SK-N-SH treated with all-trans-retinoic acid at 6 μM for 48 hours (cell line): ENCODE measurements around the gene SUN2.

Experiments used
- ATAC-seq: fragments of 200-7000 bp; cut with Tn5 transposase; 3 replicates; pipeline ENCODE4 v1.9.1; 2020; ENCODE audit warnings: mild to moderate bottlenecking, moderate library complexity
- ARNTL ChIP-seq: fragments of 450-650 bp; formaldehyde crosslinking; IDR thresholded peaks from 2 replicates; pipeline ENCODE4 v1.5.0; 2020; ENCODE audit warnings: low read depth, mild to moderate bottlenecking, moderate library complexity, borderline replicate concordance
- BACH2 ChIP-seq: fragments of 250-450 bp; sonication (Bioruptor Pico); IDR thresholded peaks from 2 replicates; pipeline ENCODE4 v1.9.0; 2021; ENCODE audit warnings: mild to moderate bottlenecking, borderline replicate concordance
- CSDC2 ChIP-seq: fragments of 250-450 bp; sonication (Bioruptor Pico); IDR thresholded peaks from 2 replicates; pipeline ENCODE4 v1.5.0; 2020; ENCODE audit warnings: mild to moderate bottlenecking, moderate library complexity
- CSRNP3 ChIP-seq: fragments of 250-450 bp; sonication (Bioruptor Pico); IDR thresholded peaks from 2 replicates; pipeline ENCODE4 v1.5.1; 2021; ENCODE audit warnings: mild to moderate bottlenecking, moderate library complexity
- ESRRG ChIP-seq: fragments of 250-450 bp; sonication (Bioruptor Pico); IDR thresholded peaks from 2 replicates; pipeline ENCODE4 v1.6.1; 2021; ENCODE audit warnings: mild to moderate bottlenecking
- ISL1 ChIP-seq: fragments of 250-450 bp; sonication (Bioruptor Pico); IDR thresholded peaks from 2 replicates; pipeline ENCODE4 v2.1.2; 2022; ENCODE audit warnings: mild to moderate bottlenecking, moderate library complexity
- OSR1 ChIP-seq: fragments of 250-450 bp; sonication (Bioruptor Pico); IDR thresholded peaks from 2 replicates; pipeline ENCODE4 v1.8.0; 2022; ENCODE audit warnings: moderate library complexity, mild to moderate bottlenecking, inconsistent platforms
- PATZ1 ChIP-seq: fragments of 250-450 bp; sonication (Bioruptor Pico); IDR thresholded peaks from 2 replicates; pipeline ENCODE4 v1.8.0; 2020; ENCODE audit warnings: mild to moderate bottlenecking, moderate library complexity, borderline replicate concordance
- RARB ChIP-seq: fragments of 250-450 bp; sonication (Bioruptor Pico); IDR thresholded peaks from 2 replicates; pipeline ENCODE4 v1.8.0; 2021; ENCODE audit warnings: mild to moderate bottlenecking, moderate library complexity
- SNAI2 ChIP-seq: fragments of 250-450 bp; sonication (Bioruptor Pico); IDR thresholded peaks from 2 replicates; pipeline ENCODE4 v1.5.0; 2020; ENCODE audit warnings: mild to moderate bottlenecking, moderate library complexity
- TCF4 ChIP-seq: fragments of 250-450 bp; sonication (Bioruptor Pico); IDR thresholded peaks from 2 replicates; pipeline ENCODE4 v1.8.0; 2021; ENCODE audit warnings: mild to moderate bottlenecking, moderate library complexity, borderline replicate concordance
- TOX ChIP-seq: fragments of 250-450 bp; sonication (Bioruptor Pico); IDR thresholded peaks from 2 replicates; pipeline ENCODE4 v1.8.0; 2021; ENCODE audit warnings: mild to moderate bottlenecking, moderate library complexity, borderline replicate concordance
- TSHZ2 ChIP-seq: fragments of 250-450 bp; sonication (Bioruptor Pico); IDR thresholded peaks from 2 replicates; pipeline ENCODE4 v1.5.0; 2020; ENCODE audit warnings: mild to moderate bottlenecking, moderate library complexity
- ZC3H10 ChIP-seq: fragments of 250-450 bp; sonication (Bioruptor Pico); IDR thresholded peaks from 2 replicates; pipeline ENCODE4 v1.5.1; 2021; ENCODE audit warnings: mild to moderate bottlenecking, moderate library complexity
- ZFP3 ChIP-seq: fragments of 250-450 bp; sonication (Bioruptor Pico); IDR thresholded peaks from 2 replicates; pipeline ENCODE4 v1.5.0; 2020; ENCODE audit warnings: mild to moderate bottlenecking, moderate library complexity
- ZFP30 ChIP-seq: fragments of 450-650 bp; formaldehyde crosslinking; IDR thresholded peaks from 2 replicates; pipeline ENCODE4 v1.5.0; 2022; ENCODE audit warnings: mild to moderate bottlenecking, moderate library complexity
- ZNF565 ChIP-seq: fragments of 450-650 bp; formaldehyde crosslinking; conservative IDR thresholded peaks from 2 replicates; pipeline ENCODE4 v1.5.0; 2020; ENCODE audit warnings: low read depth, mild to moderate bottlenecking, moderate library complexity
- ZNF70 ChIP-seq: fragments of 450-650 bp; formaldehyde crosslinking; IDR thresholded peaks from 2 replicates; pipeline ENCODE4 v1.5.0; 2020; ENCODE audit warnings: mild to moderate bottlenecking, moderate library complexity
- ZNF8 ChIP-seq: fragments of 450-650 bp; formaldehyde crosslinking; IDR thresholded peaks from 2 replicates; pipeline ENCODE4 v1.5.0; 2020; ENCODE audit warnings: mild to moderate bottlenecking, moderate library complexity
- TF ChIP-seq, protein P1 (sequence below): fragments of 250-450 bp; sonication (Bioruptor Pico); IDR thresholded peaks from 2 replicates; pipeline ENCODE4 v1.8.0; 2021; ENCODE audit warnings: low read depth, mild to moderate bottlenecking, moderate library complexity, borderline replicate concordance
- TF ChIP-seq, protein P2 (sequence below): fragments of 250-450 bp; sonication (Bioruptor Pico); IDR thresholded peaks from 2 replicates; pipeline ENCODE4 v1.5.1; 2020; ENCODE audit warnings: low read depth, mild to moderate bottlenecking, moderate library complexity

Gene SUN2

GRCh38 chr22:38725900-38726655 lies 29.7 kb downstream of the SUN2 start (continued):
- TF ChIP-seq, protein P1, sequence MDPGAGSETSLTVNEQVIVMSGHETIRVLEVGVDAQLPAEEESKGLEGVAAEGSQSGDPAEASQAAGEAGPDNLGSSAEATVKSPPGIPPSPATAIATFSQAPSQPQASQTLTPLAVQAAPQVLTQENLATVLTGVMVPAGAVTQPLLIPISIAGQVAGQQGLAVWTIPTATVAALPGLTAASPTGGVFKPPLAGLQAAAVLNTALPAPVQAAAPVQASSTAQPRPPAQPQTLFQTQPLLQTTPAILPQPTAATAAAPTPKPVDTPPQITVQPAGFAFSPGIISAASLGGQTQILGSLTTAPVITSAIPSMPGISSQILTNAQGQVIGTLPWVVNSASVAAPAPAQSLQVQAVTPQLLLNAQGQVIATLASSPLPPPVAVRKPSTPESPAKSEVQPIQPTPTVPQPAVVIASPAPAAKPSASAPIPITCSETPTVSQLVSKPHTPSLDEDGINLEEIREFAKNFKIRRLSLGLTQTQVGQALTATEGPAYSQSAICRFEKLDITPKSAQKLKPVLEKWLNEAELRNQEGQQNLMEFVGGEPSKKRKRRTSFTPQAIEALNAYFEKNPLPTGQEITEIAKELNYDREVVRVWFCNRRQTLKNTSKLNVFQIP (CRISPR knock-in tag): no peak
- TF ChIP-seq, all 23 proteins: peak for 0

DNA sequence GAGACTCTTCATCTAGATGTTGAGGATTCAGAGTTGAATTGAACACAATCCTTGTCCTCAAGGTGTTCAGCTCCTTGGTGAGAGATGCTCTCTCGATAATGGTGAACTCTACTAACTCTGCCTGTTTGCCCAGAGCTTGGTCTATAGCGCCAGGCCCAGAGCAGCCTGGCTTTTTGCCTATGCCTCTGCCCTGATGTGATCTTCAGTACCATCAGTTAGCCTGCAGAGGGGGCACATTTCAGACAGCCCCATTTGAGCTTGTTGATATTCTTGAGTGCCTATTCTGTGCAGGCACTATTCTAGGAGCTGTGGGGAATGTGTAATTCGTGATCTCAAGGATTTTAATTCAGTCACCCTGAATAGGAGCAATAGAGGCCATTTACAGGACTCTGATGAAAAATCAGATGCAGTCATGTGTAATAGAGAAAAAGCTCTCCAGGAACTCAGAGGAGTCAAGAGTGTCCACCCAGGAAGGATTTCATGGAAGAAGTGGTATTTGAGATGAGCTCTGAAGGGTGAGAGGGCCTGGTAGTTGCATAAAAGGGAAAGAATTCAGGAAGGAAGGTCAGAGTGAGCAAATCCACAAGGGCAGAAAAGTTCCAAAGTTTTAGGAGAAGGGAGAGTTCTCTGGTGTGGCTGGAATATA lies 30.7 kb downstream of the SUN2 start:
- TF ChIP-seq CSDC2 (CRISPR knock-in tag): no peak
- TF ChIP-seq ZFP30 (CRISPR knock-in tag): no peak
- no peak for TF ChIP-seq ZNF8 (CRISPR knock-in tag)
- TF ChIP-seq TCF4 (CRISPR knock-in tag): no peak
- TF ChIP-seq ZNF565: no peak
- no peak for TF ChIP-seq ARNTL (CRISPR knock-in tag)
- no peak for TF ChIP-seq ZFP3 (CRISPR knock-in tag)
- TF ChIP-seq ZNF70 (CRISPR knock-in tag): no peak
- TF ChIP-seq RARB (CRISPR knock-in tag): no peak
- TF ChIP-seq, all 23 proteins: peak for 0
- peak; percentile 77 for ATAC-seq

- no peak for ATAC-seq
- TF ChIP-seq ZNF8 (CRISPR knock-in tag) (no peak), ZFP3 (CRISPR knock-in tag) (no peak), ZC3H10 (CRISPR knock-in tag) (no peak), BACH2 (CRISPR knock-in tag) (no peak), ISL1 (CRISPR knock-in tag) (no peak), OSR1 (CRISPR knock-in tag) (no peak), ZNF565 (no peak)
- TF ChIP-seq, protein P2, sequence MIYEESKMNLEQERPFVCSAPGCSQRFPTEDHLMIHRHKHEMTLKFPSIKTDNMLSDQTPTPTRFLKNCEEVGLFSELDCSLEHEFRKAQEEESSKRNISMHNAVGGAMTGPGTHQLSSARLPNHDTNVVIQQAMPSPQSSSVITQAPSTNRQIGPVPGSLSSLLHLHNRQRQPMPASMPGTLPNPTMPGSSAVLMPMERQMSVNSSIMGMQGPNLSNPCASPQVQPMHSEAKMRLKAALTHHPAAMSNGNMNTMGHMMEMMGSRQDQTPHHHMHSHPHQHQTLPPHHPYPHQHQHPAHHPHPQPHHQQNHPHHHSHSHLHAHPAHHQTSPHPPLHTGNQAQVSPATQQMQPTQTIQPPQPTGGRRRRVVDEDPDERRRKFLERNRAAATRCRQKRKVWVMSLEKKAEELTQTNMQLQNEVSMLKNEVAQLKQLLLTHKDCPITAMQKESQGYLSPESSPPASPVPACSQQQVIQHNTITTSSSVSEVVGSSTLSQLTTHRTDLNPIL (CRISPR knock-in tag): no peak
These were observed 31.6 kb downstream of the SUN2 start for GRCh38 chr22:38724176-38724575.

GRCh38 chr22:38721551-38721950 lies 34.2 kb downstream of the SUN2 start:
- TF ChIP-seq PATZ1 (no peak), SNAI2 (CRISPR knock-in tag) (no peak), ISL1 (CRISPR knock-in tag) (no peak), TOX (CRISPR knock-in tag) (no peak), CSDC2 (CRISPR knock-in tag) (no peak), ZC3H10 (CRISPR knock-in tag) (no peak), OSR1 (CRISPR knock-in tag) (no peak), ZFP3 (CRISPR knock-in tag) (no peak), CSRNP3 (CRISPR knock-in tag) (no peak), ESRRG (CRISPR knock-in tag) (no peak), BACH2 (CRISPR knock-in tag) (no peak), ZNF8 (CRISPR knock-in tag) (no peak), ZNF70 (CRISPR knock-in tag) (no peak), TSHZ2 (no peak)
- TF ChIP-seq, protein P2 (CRISPR knock-in tag): no peak
- TF ChIP-seq, all 23 proteins: peak for 0

More at GRCh38 chr22:38721551-38721950, 34.2 kb downstream of the SUN2 start:
- ATAC-seq: no peak
